ENCODE results near the gene BTRC.

The BTRC gene

DNA sequence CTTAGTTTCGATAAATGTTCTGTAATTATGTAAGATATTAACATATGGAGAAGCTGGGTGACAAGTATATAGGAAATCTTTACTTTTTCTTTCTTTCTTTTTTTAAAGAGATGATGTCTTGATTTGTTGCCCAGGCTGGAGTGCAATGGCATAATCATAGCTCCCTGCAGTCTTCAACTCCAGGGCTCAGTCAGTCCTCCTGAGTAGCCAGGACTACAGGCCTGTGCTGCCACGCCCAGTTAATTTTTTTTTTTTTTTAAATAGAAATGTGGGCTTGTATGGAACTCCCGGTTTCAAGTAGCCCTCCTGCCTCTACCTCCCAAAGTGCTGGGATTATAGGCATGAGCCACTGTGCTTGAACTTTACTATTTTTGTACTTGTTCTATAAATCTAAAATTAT is 122.4 kb downstream of the BTRC start:
- no peak for DNase-seq (ENCODE audit: extremely low read depth in 1 of 2, low read depth in 1 of 2)

DNA sequence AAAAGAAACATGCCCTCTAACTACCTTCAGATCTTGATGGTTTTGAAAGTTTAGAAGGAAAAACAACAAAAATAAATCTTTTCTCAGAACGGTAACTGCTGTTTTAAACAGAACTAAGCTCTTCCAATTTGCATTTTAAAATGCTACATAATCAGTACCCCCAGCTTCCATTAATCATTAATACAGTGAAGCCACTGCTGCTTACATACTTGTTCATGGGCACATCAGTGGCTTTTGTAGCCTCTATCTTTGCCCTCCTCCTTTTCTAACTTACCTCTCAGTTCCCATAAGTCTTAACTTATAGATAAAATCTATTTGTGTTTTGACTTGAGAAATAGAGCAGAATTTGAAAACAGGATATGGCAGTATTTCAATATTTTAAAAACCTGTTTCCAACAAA is 125.0 kb downstream of the BTRC start:
- DNase-seq (ENCODE audit: extremely low read depth in 1 of 2, low read depth in 1 of 2): no peak

DNA sequence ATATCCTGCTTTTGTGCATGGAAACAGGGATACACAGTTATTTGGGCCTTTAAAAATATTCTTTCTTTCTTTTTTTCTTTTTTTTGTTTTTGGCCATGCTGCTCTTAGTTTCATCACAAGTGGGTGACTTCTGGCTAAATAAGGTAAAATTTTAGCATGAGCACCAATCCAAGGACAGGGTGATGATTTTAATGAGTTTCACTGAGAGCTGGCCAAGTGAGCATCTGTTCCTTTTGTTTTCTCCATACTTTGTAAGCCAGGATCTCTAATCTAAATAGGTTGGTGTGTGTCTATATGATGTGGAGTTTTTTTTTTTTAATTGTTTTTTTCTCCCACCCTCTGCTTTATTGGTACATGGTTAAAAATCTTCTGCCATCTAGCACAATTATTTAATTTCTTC is 127.3 kb downstream of the BTRC start:
- no peak for DNase-seq (ENCODE audit: extremely low read depth in 1 of 2, low read depth in 1 of 2)

DNA sequence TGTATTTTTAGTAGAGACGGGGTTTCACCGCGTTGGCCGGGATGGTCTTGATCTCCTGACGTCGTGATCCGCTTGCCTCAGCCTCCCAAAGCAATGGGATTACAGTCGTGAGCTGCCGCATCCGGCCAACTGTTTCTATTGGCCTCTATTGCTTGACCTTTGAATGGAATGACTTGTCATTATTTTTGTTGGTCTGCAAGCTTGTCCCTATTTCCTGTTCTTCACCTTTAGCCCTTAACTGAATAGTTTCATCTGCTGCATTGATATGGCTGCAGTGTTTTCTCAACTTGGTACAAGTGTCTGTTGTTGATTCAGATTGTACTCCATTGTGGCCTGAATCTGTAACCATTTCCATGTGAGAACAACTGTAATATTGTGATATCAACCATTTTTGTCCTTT is 128.6 kb downstream of the BTRC start:
- DNase-seq (ENCODE audit: extremely low read depth in 1 of 2, low read depth in 1 of 2): no peak

DNA sequence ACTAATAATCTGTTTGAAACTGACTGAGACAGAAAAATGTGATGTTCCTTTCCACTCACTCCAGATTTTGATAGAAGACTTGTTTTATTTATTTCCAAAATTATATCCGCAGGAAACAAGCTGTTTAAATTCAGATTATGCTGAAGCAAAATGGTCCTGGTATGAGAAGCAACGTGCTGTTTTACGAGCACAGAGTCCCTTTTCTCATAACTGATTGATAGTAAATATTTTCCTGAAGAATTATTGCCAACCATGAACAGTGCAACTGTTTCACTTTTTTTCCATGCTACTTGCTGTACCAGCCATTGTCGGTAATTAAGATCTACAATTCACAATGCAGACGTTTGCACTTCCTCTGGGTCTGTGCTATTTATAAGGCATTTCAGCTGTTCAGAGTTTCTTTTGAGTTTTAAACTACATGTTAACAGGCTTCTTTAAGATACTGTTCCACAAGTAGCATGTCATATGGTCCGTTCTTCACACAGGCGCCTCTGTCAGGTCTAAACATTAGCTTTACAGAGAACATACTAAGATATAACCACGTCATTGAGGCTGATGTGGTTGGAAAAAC is 130.3 kb downstream of the BTRC start:
- DNase-seq (ENCODE audit: extremely low read depth in 1 of 2, low read depth in 1 of 2): no peak

DNA sequence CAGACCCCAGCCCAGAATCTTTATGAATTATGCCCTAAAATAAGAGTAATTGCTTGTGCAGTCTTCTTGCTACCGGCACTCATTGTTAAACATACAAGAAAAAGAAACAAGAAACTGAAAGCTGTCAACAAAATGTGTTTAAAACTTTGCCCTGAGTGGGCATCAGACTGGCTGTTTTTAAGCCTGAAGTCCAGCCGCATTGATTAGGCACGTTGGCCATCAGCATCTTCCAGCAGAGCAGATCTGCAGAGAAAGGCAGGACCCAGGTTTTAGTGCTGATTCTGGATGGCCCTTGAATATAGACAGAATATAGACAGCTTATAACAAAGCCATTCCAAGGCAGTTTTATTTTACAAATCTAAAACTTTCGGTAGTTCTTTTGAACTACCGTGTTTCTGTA is 131.2 kb downstream of the BTRC start:
- DNase-seq (ENCODE audit: extremely low read depth in 1 of 2, low read depth in 1 of 2): no peak

DNA sequence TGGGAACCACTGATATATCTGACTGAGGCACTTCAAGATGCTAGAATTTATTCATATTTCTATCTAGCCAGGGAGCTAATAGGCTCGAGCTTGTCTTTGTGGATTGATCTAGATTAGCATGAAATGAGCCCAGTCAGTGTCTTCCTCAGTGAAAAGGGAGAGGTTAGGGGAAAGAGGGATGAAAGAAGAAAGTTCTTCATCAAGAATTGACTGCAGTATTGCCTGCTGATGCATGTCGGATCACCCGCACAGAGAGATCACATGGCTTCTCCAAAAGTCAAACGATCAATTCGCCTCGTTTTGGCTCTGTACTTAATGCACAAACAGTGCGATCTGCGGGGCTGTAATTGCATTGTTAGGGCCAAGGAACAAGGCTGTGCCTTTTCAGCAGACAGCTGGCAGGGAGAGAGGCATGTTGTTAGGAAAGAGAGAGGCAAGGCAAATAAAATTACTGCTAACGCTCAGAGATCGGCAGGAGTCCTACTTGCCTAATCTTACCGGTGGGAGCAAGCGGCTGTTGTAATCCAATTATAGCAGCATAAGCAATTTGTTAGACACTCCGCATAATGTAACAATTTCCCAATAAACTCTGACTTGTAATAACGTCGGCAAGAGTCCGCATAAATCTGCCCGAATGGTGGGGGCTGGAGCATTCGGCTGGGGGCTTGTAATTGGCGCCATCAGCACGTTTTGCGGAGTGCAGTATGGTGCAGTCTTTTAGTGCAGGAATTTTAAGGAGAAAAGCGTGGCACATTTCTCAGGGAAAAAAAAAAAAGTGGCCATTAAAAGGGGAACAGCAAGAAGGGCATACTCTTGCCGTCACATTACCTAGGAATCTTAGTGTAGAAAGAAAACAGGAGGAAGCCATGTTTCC is 132.0 kb downstream of the BTRC start:
- DNase-seq (ENCODE audit: extremely low read depth in 1 of 2, low read depth in 1 of 2): no peak

DNA sequence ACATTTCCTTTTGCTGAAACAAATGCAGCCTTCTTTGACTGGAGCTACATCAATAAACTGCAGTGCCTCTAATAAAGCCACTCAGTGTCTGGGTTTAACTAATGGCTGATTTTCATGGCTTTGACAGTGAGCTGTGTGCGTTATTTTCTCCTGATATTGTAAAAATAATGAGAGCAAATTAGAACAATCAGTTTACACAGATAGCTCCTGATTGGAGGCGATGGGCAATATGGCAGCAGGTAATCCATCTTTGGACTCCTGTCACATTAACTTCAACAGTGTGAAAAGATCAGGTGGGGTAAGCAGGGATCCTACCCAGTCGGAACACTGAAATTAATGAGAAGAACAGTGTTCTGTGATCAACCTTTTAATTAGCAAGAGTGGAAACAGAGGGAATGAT is 133.4 kb downstream of the BTRC start:
- no peak for DNase-seq (ENCODE audit: extremely low read depth in 1 of 2, low read depth in 1 of 2)

DNA sequence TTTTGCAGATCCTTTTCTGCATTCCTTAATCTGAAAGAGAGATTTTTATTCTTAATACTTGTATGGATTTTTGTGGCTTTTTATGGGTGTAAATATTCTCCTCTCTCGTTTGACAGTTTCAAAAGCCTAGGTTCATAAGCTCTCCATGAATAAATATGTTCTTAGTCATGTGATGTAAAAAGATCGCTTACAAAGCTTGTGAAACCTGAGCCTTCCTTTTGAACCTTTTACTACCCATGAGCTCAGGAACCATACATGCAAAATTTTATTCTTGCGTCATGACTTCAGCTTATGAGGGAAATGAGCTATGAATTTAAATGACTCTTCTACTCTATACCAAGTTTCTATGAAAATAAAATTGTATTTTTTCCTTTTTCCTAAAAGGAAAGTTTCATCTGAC is 135.4 kb downstream of the BTRC start:
- no peak for DNase-seq (ENCODE audit: extremely low read depth in 1 of 2, low read depth in 1 of 2)

DNA sequence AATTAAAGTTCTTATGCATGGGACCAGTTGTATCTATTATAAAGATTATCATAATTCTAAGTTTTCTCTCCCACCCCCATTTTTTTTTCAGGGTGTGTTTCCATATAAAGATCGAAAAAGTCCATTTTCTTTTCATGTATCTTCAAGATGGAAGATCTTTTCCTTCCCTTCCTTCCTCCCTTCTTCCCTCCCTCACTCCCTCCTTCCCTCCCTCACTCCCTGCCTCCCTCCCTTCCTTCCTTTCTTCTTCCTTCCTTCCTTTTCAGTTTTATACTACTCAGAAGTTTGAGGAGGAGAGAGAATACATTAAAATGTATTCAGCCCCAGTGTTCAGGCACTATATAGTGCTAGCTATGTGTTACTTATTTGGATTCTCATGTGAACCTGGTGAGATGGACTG is 136.1 kb downstream of the BTRC start:
- no peak for DNase-seq (ENCODE audit: extremely low read depth in 1 of 2, low read depth in 1 of 2)

DNA sequence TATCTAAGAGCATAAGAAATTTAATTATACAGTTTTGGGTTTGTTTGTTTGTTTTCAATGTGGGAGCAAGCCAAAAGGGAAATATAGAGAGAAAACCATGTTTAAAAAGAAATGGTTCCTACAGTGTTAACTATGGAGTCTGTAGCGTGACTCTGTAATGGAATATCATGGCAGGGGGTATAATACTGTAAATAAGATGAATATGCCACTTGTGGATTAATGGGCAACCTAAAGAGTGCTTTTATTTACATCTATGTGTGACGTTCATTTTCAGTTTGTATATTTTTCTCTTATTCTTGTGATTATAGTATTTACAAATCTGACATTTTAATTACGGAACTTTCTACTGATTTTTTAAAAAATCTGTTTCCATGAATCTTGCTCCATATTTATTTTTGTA is 138.2 kb downstream of the BTRC start:
- no peak for DNase-seq (ENCODE audit: extremely low read depth in 1 of 2, low read depth in 1 of 2)

DNA sequence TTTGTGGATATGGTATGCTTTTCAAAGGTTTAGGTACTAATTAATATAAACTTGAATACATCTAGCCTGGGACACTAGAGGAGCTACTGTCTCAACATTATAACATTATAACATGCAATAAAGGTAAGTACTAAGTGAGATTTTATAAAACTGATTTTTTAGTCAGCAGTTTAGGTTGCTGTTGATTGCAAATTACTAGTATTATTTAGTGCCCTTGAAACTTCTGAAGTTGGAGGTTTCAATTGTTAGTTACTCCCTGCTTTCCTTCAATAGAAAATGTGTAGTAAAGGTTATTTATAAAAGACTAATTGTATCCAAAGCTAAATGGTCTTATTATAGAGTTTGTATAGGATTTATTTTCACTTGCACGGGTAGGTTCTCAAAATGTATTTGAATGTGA is 138.8 kb downstream of the BTRC start:
- no peak for DNase-seq (ENCODE audit: extremely low read depth in 1 of 2, low read depth in 1 of 2)

DNA sequence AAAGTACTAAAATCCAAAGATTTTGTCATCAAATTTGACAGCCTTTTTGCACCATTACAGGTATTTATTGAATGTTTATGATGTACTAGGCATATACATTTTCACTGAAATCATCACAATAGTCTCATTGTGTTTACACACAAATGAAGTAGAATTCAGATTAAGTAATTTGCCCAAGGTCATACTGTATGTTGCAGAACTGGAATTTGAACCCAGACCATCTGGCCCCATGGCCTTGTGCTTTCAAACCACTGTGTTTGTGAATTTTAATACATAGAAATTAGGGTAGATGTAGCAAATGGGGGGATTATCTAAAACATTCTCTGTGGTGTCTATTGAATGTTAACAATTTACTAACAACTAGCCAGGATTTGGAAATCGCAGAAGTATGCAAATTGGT is 139.3 kb downstream of the BTRC start:
- no peak for DNase-seq (ENCODE audit: extremely low read depth in 1 of 2, low read depth in 1 of 2)

DNA sequence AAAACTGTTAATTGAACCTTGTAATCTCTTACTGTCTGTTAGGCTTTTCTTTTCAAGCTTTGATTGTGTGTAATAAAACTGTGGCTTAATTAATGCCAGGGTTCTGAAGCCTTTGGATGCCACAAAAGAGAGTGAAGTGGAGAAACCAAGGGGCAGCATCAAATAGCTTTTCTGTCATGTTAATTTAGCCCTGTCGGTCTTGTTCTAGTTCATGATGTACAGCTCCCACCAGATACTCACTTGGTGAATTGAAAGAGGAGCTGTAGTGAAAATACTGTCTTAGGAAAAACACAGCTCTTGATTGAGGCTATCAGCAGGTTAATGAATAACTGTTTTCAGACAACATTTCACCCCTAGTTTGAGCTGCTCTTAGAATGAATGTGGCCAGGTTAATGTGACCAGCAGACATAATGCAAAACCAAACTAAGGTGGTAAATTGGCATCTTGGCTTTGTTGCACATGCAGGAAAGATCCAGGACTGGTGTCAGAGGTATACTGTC is 139.9 kb downstream of the BTRC start:
- no peak for DNase-seq (ENCODE audit: extremely low read depth in 1 of 2, low read depth in 1 of 2)

DNA sequence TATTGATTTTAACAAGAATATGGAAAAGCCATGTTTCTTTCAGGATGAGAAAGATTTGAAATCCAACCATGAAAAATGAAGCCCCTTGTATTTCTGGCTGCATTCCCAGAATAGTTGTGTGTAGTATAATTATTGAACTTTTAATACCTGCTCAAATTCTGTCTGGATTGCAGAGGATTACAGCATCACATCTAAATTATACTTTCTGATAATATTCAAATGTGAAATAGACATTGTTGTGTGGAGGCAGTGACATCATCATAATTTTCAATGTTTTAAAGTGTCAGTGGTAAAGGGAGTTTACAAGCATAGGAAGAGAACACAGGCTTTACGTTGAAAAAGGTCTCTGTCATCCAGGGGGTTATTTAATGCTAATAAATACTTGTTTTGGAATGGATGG is 140.7 kb downstream of the BTRC start:
- DNase-seq (ENCODE audit: extremely low read depth in 1 of 2, low read depth in 1 of 2): no peak

DNA sequence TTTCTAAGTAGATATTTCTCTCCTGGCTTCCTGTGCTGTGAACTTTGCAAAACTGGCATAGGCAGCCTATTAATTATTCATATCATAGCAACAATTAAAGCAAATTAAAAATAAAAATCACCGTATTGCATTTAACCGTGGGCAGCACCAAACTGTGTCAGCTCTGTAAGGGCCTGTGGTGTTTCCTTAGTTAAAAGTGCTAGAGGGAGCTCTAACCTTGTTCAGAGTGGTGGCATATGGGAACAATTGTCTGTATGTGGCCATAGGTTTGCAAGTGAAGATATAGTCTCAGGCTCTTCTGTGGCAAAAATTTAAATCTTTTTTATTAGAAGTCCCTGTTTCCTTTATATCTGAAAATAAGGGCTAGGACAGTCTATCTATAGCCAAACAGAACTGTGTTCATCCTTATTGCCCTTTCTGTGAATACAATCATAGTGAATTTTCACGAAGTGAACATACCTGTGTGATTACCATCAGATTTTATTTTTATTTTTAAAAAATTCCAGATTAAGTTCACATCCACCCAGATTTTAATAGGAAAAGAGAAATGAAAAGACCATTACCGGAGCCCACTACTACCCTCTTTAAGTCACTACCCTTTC is 141.5 kb downstream of the BTRC start:
- no peak for DNase-seq (ENCODE audit: extremely low read depth in 1 of 2, low read depth in 1 of 2)

DNA sequence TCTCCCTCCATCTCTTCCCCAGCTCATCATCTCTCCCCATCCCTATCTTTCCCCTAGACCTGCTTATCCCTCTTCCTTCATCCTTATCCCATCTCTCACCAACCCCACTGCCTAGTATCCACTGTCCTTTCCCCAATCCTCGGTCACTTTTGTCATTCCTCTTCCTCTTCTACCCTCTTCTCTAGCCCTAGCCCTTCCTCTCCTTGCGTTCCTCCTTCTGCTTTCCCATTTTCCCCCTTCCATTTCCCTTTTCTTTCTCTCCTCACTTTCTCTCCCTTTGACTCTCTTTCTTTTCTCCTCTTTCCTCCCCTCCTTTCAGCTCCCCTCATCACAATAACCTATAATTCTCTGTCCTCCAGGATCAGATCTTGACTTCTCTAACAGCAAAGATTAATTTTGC is 150.5 kb downstream of the BTRC start:
- no peak for DNase-seq (ENCODE audit: extremely low read depth in 1 of 2, low read depth in 1 of 2)

DNA sequence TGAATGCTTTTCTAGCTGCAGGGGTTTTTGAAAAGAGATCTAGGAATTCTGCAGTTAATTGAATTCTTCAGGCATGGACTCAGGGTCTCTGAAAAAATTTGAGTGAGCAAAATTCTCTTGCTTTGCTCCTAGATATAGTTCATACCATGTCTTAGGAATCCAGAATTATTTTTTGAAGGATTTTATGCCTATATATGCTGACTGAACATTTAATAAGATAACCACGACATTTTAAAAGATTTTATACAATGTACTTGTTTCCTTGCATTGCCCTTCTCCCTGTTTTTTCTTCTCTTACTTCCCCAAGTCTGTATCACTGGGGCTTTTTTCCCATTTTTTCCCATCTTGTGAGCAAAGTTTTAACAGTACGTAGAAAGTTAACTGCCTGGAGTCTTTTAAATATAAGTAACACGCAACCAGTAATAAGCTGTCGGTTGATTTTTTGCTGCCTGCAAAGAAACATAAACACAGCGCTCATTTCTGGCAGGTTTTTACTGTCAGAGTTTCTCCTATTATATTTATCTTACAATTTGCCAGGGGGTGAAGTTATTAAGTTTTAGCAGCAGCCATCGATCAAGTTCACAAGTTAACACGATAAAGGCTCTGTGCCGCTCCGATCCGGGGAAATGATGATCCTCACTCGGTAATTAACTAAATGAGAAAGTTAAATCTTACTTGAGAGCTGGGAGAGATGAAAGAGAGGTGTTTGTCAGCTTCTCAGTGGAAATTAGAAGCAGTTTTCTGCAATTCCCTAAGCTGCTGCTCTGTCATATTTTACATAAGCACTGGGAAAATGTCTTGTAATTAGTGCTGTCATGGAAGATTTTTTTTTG is 153.1 kb downstream of the BTRC start:
- DNase-seq (ENCODE audit: extremely low read depth in 1 of 2, low read depth in 1 of 2): no peak

DNA sequence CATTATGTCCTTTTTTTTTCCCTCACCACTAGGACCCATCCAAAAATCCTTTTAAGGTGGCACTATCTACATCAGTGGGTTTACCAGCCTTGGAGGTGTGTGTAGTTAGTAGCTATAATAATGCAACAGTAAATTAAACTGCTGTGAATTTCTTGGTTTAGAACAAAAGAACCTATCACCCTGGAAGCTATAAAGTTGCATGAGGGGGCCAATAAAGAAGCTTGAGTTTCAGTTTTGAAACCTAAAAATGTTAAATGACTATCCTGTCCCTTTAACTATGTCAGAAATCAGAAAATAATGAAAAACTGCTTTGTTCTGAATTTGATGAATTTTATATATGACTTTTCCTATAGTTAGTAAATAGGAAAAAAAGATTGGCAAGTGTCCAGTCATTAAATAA is 153.9 kb downstream of the BTRC start:
- no peak for DNase-seq (ENCODE audit: extremely low read depth in 1 of 2, low read depth in 1 of 2)

DNA sequence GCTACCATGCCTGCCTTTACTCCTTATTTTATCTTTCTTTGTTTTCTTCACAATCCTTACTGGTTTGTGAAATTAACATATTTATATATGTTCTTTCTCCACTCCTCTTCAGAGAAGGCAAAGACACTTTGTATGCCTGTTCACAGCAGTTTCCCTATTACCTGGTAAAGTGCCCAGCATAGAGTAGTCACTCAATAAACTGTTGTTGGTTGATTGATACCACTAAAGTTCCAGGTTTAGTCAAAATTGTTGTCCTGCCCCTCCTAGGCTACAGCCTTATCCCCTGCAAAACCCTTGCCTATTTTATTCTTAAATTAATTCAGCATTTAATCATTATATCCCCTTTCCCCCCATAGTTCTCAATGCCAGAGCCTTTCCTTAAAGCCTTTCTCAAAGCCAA is 158.0 kb downstream of the BTRC start:
- DNase-seq (ENCODE audit: extremely low read depth in 1 of 2, low read depth in 1 of 2): no peak

DNA sequence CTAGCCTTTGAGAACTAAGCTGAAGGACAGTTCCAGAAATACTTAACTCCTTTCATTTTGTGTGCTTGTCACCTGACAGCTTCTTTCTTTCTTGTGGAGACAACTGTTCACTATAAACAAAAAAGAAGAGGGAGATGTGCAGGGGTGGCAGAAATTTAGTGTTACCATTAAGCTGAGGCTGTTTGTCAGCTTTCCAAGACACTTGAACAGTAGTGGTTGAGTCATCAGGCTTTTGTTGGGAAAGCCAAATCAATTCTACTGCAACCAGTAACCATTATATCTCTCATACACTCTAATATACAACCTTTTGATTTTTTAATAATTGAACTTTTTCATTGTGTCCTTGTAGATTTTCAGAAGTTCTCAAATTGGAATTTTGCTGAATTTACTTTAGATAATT is 158.8 kb downstream of the BTRC start:
- no peak for DNase-seq (ENCODE audit: extremely low read depth in 1 of 2, low read depth in 1 of 2)
